ENCODE results near the gene FGF14.

FGF14 gene

GRCh38 chr13:102237230-102237629, 164.6 kb downstream of the FGF14 start:
- DNase-seq = peak; percentile 96

GRCh38 chr13:102236830-102237229, 165.0 kb downstream of the FGF14 start:
- DNase-seq = no peak

GRCh38 chr13:102236341-102236740, 165.5 kb downstream of the FGF14 start:
- no peak for DNase-seq

- DNase-seq = no peak
These were observed 166.2 kb downstream of the FGF14 start for GRCh38 chr13:102235689-102236088.

- no peak for DNase-seq
These were observed 167.2 kb downstream of the FGF14 start for GRCh38 chr13:102234618-102235017.

GRCh38 chr13:102233566-102234208, 168.2 kb downstream of the FGF14 start:
- no peak for DNase-seq

- peak; percentile 46 for DNase-seq
These were observed 170.4 kb downstream of the FGF14 start for GRCh38 chr13:102231479-102231878.

- peak; percentile 93 for DNase-seq
These were observed 174.1 kb downstream of the FGF14 start for GRCh38 chr13:102227741-102228140.

- DNase-seq = no peak
These were observed 175.3 kb downstream of the FGF14 start for GRCh38 chr13:102226591-102226990.

GRCh38 chr13:102225892-102226291, 176.0 kb downstream of the FGF14 start:
- no peak for DNase-seq

- peak; percentile 97 for DNase-seq
These were observed 181.1 kb downstream of the FGF14 start for GRCh38 chr13:102220681-102221228.

- no peak for DNase-seq
These were observed 186.9 kb downstream of the FGF14 start for GRCh38 chr13:102214956-102215355.

- no peak for DNase-seq
These were observed 189.1 kb downstream of the FGF14 start for GRCh38 chr13:102212729-102213128.

GRCh38 chr13:102208347-102208746, 193.5 kb downstream of the FGF14 start:
- DNase-seq = no peak

GRCh38 chr13:102207680-102208342, 194.0 kb downstream of the FGF14 start:
- no peak for DNase-seq

- DNase-seq = peak; percentile 71
These were observed 198.1 kb downstream of the FGF14 start for GRCh38 chr13:102203718-102204117.

GRCh38 chr13:102198418-102199311, 203.2 kb downstream of the FGF14 start:
- DNase-seq = no peak

GRCh38 chr13:102197193-102197592, 204.7 kb downstream of the FGF14 start:
- peak; percentile 79 for DNase-seq

GRCh38 chr13:102195566-102196462, 206.0 kb downstream of the FGF14 start:
- no peak for DNase-seq

- DNase-seq = no peak
These were observed 209.0 kb downstream of the FGF14 start for GRCh38 chr13:102192858-102193257.

GRCh38 chr13:102191951-102192502, 209.8 kb downstream of the FGF14 start:
- DNase-seq = peak; percentile 42

- DNase-seq = no peak
These were observed 210.9 kb downstream of the FGF14 start for GRCh38 chr13:102190930-102191329.

Data from NCI-H82 (cell line).